ENCODE measurements around the gene STK32B. TPM values are rescaled to one million over a fixed set of nuclear protein-coding genes. Genes with fewer than 3 reads are reported as not detected.

STK32B gene
- total and polyA plus RNA-seq, 2 of the 4 experiments (the other 2 are of a cell fraction), result 5.5 to 6.3 TPM

- Histone ChIP-seq H3K14ac (replicated peaks; ENCODE audit: low read depth, low read length) (no peak overlapping the region), H3K27me3 (ENCODE audit: control insufficient read depth, insufficient read depth, low read length) (no peaks in the 10 kb centered on the region), H3K4me1 (ENCODE audit: control insufficient read depth, insufficient read depth, low read length) (no peaks in the 10 kb centered on the region), H2BK120ac (ENCODE audit: low read depth, low read length) (no peak overlapping the region), H3K9me3 (ENCODE audit: control insufficient read depth, insufficient read depth, low read length) (peaks cover 3% of the 10 kb centered on the region; the same call in 1 of the 2 replicates), H2AFZ (replicated peaks; ENCODE audit: low read length, poor library complexity) (no peak overlapping the region), H2BK5ac (ENCODE audit: low read depth, low read length, poor library complexity, severe bottlenecking) (no peak overlapping the region), H3K9ac (ENCODE audit: low read depth, low read length) (no peak overlapping the region), H2AK9ac (replicated peaks; ENCODE audit: low read depth, low read length, poor library complexity) (no peak overlapping the region), H4K5ac (ENCODE audit: low read depth, low read length) (no peak overlapping the region), H4K20me1 (ENCODE audit: insufficient read depth, low read length) (no peaks in the 10 kb centered on the region; the same call in 1 of the 2 replicates), H3K56ac (ENCODE audit: extremely low read depth, insufficient read depth, low read length) (no peak overlapping the region), H2AK5ac (ENCODE audit: low read depth, low read length) (no peak overlapping the region), H4K91ac (ENCODE audit: insufficient read depth, low read depth, low read length) (no peak overlapping the region), H3K23ac (ENCODE audit: low read depth, low read length) (no peak overlapping the region), H3K4ac (ENCODE audit: low read depth, low read length) (no peak overlapping the region), H3K9me1 (ENCODE audit: insufficient read depth, low read length) (peaks cover 3% of the 10 kb centered on the region; the same call in 1 of the 2 replicates), H3K4me2 (ENCODE audit: low read depth, low read length) (no peak overlapping the region), H2BK15ac (ENCODE audit: low read depth, low read length) (no peak overlapping the region), H2BK20ac (ENCODE audit: low read depth, low read length) (no peak overlapping the region), H4K8ac (ENCODE audit: low read depth in 2 of 2, low read length in 2 of 2) (no peak overlapping the region), H3K36me3 (ENCODE audit: control insufficient read depth, insufficient read depth, low read length) (no peaks in the 10 kb centered on the region), H3K4me3 (ENCODE audit: insufficient read depth, low read depth, low read length) (no peak overlapping the region), H3K27ac (ENCODE audit: insufficient read depth, low read length) (no peak overlapping the region), H3K18ac (ENCODE audit: low read depth, low read length) (no peak overlapping the region), H3K79me1 (ENCODE audit: low read depth in 1 of 2, low read length in 2 of 2) (peaks cover 0 to 13% of the 10 kb centered on the region in 2 experiments; a peak in 2 of 4 replicates)
- ATAC-seq (ENCODE audit: low read depth), result no peak
- in situ Hi-C loops (cut with MboI; ENCODE audit: low sequenced_read_pairs), result no loop called here
- dilution Hi-C loops (cut with HindIII; ENCODE audit: low sequenced_read_pairs, unreplicated experiment), result no loop called here
- intact Hi-C loops (cut with micrococcal nuclease), result no loop called here
- BruUV-seq (replicated peaks), result no TSS peak
- no peak for DNase-seq
- CTCF ChIA-PET, result interaction anchor here (0.8 kb wide), 1 partner anchor 106 kb away, joined by 3 read pairs; no protein-coding TSS in a partner anchor
- POLR2A ChIA-PET (ENCODE audit: unreplicated experiment), result no interaction called here
- TF ChIP-seq CEBPB (IDR thresholded peaks at IDR 0.05; ENCODE audit: low read depth, low read length) (no peak), RAD21 (IDR thresholded peaks at IDR 0.05; ENCODE audit: low read length) (no peak), POLR2A (IDR thresholded peaks at IDR 0.05; ENCODE audit: low read depth, low read length) (no peak), SMC3 (IDR thresholded peaks at IDR 0.05; ENCODE audit: low read depth, low read length) (no peak), BHLHE40 (IDR thresholded peaks at IDR 0.05; ENCODE audit: low read depth, low read length) (no peak)
Measured at GRCh38 chr4:5100336-5100735, 49.1 kb downstream of the STK32B start.
